ENCODE data around the gene TCF25.

GRCh38 chr16:89829630-89830437 is 43.6 kb upstream of the TCF25 start:
- TF ChIP-seq CTCF (IDR thresholded peaks at IDR 0.05; ENCODE audit: insufficient read depth, low read depth, low read length) = no peak
- TF ChIP-seq EZH2 (IDR thresholded peaks at IDR 0.05; ENCODE audit: insufficient read depth, low read length) = no peak

Measured in astrocyte (in vitro differentiated cells and primary cell).